HG03064 (cell line): ENCODE results near the gene UBQLN1.
"Not testable (repeated sequence)": the region's sequence is repeated elsewhere in the genome, so short reads cannot be mapped to it uniquely, and the experiment has no call there.

Experiments
- ATAC-seq: cut with Tn5 transposase; IDR thresholded peaks from one replicate; pipeline ENCODE4 v1.9.1; 2021; ENCODE audit warnings: low read depth; ENCODE audit not compliant: unreplicated experiment

Gene UBQLN1

GRCh38 chr9:83639266-83639665 lies 68.5 kb downstream of the UBQLN1 start:
- no peak for ATAC-seq

DNA sequence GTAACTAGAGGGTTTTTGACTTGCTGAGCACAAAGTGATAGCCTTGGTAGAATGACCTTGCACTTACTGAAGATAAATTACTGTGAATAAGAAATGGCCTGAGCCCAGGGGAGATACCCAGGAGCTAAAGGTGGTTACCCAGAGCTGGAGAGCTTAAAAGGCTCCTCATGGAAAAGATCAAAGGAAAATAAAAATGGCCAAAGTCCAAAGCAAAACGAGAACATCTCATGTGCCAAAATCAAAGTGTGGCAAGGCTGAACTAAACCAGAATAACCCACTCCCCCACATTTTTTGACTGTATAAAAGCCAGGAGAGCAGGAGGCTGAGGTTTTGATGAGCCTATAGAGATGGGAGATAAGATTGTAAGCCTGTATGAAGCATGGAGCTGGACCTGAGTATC lies 70.4 kb downstream of the UBQLN1 start:
- ATAC-seq, result no peak

- no peak for ATAC-seq
Observed at GRCh38 chr9:83636813-83637212, 70.9 kb downstream of the UBQLN1 start.

DNA sequence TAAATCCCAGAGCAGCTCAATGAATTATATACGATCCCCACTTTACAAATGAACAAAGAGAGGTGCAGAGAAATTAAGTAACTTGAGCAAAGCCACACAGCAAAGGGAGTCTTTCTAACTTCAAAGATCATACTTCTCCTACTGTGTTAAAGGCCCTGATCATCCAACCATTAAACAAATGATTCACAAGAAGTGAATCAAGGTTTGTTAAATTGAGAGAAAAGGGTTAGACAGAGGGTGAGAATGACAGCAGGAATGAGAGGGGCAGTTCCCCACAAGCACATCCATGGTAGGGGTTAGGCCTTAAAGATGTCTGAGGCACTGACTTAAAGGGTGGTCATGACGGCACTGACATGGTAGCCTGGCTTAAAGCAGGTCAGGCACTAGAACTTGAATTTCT lies 74.1 kb downstream of the UBQLN1 start:
- no peak for ATAC-seq

GRCh38 chr9:83633255-83633654 lies 74.5 kb downstream of the UBQLN1 start:
- ATAC-seq, result no peak

DNA sequence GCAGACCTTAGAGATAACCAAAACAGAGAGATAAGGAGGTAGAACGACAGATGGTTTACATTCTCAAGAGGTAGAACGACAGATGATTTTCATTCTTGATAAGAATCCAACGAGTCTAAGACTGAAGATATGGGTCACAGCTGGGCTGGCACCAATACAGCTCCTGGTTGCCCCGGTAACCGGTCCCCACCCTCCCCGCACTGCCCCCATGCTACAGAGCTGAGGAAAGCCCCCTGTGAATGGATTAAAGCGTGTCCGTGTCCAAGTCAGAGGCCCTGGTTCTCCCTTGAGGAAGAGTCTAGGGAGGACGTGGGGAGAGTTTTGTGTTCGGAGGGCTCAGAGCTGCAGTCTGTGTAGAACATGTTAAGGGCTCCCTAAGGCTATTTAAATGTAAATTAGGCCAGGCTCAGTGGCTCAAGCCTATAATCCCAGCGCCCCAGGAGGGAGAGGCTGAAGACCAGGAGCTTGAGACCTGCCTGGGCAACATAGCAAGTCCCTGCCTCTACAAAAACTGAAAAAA lies 76.8 kb downstream of the UBQLN1 start:
- no peak for ATAC-seq

DNA sequence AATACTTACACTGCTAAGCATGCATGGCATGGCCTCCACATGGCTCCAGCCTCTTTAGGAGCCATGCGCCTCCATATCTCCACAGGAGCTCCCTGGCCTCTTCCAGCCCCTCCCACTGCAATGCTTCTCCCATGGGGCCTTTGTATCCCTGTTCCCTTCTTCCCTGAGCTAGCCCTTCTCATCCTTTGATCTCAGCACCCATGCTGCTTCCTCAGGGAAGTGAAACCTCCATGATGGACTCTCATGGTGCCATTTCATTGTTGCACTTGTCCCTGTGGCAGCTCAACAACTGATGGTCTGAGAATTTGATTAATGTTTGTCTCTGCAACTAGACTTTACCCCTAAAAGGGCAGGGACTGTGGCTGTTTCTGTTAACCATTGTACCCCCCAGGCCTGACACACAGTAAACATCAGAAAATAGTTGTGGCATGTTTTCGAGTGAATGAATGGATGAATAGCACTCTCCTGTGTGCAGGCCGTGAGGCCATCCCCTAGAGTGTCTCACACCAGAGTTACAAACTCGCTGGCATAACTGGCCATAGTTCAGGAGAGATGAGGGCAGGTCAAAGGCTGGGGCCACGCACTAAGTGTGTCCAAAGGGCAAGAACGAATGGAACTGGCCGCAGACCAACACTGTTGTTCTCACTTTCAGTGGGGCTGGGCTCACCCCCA lies 78.2 kb downstream of the UBQLN1 start:
- ATAC-seq, result no peak

DNA sequence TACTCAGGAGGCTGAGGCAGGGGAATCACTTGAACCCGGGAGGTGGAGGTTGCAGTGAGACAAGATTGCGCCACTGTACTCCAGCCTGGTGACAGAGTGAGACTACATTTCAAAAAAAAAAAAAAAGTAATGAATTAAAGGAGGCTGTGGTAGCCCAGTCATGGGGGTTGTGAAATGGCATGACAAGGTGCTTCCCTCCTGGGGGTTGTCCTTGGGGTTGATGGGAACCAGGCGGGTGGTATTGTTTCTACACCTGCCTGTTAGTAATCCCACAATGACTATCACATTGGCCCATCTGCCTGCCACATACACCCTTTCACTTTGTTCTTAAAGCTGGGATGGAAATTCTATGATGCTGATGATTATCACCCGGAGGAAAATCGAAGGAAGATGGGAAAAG lies 79.2 kb downstream of the UBQLN1 start:
- no peak for ATAC-seq

- ATAC-seq, result no peak
Observed at GRCh38 chr9:83625178-83625577, 82.6 kb downstream of the UBQLN1 start.

DNA sequence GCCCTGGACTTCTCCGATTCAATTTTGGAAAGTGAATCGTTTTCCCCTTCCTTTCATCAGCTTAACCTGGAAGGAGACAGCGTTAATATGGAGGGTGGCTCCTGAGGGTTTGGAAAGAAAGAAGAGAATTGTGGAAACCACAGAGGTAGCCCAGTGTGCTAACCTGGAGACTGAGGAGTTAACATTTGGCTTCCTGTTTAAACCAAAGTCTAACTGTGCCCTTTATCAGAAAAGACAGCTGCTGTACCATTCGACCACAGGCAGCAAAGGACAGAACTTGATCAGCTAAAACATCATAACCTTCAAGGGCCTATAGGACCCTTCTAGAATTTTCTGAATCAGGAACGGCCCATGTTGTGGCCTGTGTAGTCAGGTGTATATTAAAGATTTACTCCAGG lies 84.1 kb downstream of the UBQLN1 start:
- peak; percentile 28 for ATAC-seq

- ATAC-seq, result peak; percentile 81
Observed at GRCh38 chr9:83622939-83623678, 84.6 kb downstream of the UBQLN1 start, which contains the start of gene IDNK. Gene IDNK, plus strand, starts transcription at chr9:83623143. Its CDS starts 29 bp downstream, at chr9:83623172.

- ATAC-seq, result peak; percentile 58
Observed at GRCh38 chr9:83622433-83622938, 85.3 kb downstream of the UBQLN1 start.

GRCh38 chr9:83620841-83621636 lies 86.7 kb downstream of the UBQLN1 start:
- no peak for ATAC-seq

DNA sequence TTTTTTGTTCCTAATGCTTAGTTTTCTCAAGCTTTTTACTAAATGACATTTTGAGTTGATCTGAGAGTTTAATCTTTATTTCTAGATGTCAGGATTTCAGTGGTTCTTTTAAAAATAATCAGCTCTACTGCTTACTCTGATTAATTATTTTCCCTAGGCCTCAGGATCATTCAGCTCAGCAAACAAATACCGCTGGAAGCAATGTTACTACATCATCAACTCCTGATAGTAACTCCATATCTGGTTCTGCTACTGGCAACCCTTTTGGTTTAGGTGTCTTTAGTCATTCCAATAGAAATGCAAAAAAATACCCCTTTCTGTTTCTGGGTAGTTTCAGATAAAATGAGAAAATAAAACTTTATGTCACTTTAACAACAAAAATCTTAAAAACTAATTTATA lies 90.5 kb downstream of the UBQLN1 start:
- ATAC-seq, result no peak

GRCh38 chr9:83613298-83613697 lies 94.5 kb downstream of the UBQLN1 start:
- not testable (repeated sequence) for ATAC-seq
